Putamen (tissue), 1 donor: Measurements from ENCODE around the gene RBX1.

Source experiments
- DNase-seq: peaks from one replicate; pipeline ENCODE4 v3.0.0-alpha.2; 2016; ENCODE audit warnings: low spot score

Gene RBX1

DNA sequence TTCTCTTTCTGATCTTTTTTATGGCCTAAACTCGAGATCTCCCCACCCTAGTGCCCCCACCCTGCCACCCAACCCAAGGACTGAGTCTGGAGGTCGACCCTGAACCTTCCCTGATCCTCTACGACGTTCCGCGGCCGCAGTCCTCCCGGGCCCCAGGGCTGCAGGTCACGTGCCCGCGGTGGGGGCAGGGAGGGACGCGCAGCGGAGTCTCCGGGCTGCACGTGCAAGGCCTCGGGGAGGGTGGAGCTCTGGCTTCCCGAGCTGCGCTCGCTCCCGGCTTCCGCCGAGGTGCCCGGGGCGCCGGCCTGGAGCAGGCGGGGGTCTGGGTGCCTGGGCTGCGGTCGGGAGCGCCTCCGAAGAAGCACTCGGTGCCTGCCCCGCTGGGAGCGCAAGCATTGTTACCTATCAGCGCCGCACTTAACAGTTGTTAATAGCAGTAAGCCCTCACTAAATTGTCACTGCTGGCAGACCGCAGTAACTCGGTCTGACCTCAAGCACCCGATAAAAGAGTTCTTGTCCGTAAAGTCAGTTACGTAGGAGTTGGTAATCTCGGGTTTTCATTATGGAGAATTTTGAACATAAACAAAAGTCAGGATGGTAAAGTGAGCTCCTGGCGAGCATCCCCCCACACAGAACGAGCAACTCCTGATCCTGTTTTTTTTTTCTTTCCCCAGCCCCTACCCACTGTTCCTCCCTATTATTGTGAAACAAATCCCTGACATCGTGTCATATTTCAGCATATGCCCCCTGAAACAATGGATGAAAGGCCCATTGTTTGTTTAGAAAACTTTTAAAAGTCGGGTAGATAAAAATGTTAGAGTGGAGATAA lies 71.5 kb downstream of the RBX1 start:
- peak; percentile 46 for DNase-seq
